Right forelimb (tissue), 1 donor: ENCODE results near the gene CLTRN.
"Not testable (repeated sequence)": the region's sequence is repeated elsewhere in the genome, so short reads cannot be mapped to it uniquely, and the experiment has no call there.

Experiments used
- DNase-seq: peaks from one replicate; pipeline ENCODE4 v3.0.0-alpha.2; 2018

Gene CLTRN, protein sequence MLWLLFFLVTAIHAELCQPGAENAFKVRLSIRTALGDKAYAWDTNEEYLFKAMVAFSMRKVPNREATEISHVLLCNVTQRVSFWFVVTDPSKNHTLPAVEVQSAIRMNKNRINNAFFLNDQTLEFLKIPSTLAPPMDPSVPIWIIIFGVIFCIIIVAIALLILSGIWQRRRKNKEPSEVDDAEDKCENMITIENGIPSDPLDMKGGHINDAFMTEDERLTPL

DNA sequence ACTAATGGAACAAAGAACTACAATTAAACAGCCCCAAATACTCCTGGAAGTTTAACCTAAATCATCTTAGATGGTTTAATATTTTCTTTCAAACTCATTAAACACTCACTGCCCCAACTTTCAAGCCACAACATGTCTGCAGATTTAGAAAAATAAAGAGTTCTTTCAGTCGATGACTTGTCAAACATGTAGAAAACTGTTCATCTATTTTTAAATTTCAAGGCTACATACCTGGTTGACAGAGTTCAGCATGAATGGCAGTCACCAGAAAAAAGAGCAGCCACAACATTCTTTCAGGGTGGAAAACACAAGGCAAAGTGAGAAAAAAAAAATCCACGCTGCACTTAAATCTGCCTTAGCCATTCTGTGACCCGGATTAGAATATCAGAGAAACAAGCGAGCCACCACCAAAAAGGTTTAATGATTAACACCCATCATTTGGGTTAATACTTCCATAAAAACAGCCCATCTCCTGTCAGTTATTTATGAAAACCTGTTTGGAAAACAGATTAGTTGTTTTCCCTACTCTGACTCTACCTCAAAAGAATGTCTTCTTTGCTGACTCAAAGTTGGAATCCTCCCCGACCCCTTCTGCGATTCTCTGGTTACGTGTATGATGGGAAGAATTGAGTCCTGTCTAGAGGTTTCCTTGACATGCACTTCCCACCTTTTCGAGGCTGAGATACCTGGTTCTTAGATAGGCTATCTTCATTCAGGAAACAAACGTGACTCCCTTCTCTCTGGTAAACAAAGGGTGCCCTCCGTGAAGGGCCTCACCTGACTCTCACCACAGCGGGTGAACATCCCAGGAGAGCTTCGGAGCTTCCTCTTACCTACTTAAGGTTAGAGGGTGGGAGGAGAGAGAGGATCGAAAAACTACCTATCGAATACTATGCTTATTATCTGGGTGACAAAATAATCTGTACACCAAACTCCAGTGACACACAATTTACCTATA lies at the start of gene CLTRN:
CLTRN (minus strand) TSS at position 319 of the 958 bp plus-strand sequence; CDS start at position 289, 30 bp downstream.
- DNase-seq = no peak

DNA sequence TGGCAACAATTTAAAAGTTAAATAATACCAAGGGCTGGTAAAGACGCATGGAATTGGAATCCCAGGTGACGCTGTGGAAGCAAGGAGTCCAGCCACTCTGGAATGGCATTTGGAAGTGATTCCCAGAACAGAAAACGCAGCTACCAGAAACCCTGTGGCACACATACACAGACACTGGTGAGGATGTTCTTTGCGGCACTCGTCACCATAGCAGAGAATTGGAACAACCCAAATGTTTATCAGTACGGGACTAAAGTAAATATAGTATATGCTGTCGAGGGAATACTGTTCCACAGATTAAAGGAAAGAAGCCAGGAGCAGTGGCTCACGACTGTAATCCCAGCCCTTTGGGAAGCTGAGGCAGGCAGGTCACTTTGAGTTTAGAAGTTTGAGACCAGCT lies 39.7 kb upstream of the CLTRN start:
- DNase-seq = not testable (repeated sequence)

DNA sequence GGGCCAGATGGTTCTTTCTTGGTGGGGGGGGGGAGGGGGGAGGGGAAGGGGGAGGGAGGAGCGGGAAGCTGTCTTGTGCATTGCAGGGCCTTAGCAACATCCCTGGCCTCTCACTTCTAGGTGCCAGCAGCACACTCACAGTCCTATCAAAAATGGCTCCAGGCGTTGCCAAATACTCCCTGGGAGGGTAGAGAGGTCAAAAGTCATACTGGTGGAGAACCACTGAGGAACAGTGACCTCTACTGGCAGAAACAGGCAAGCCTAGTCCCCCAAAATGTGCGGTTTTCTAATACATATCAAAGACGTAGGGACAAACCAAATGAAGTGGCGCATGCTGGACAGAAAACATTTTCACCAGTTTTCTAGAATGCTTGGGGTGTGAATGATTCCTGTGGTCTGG lies 39.2 kb upstream of the CLTRN start:
- not testable (repeated sequence) for DNase-seq

DNA sequence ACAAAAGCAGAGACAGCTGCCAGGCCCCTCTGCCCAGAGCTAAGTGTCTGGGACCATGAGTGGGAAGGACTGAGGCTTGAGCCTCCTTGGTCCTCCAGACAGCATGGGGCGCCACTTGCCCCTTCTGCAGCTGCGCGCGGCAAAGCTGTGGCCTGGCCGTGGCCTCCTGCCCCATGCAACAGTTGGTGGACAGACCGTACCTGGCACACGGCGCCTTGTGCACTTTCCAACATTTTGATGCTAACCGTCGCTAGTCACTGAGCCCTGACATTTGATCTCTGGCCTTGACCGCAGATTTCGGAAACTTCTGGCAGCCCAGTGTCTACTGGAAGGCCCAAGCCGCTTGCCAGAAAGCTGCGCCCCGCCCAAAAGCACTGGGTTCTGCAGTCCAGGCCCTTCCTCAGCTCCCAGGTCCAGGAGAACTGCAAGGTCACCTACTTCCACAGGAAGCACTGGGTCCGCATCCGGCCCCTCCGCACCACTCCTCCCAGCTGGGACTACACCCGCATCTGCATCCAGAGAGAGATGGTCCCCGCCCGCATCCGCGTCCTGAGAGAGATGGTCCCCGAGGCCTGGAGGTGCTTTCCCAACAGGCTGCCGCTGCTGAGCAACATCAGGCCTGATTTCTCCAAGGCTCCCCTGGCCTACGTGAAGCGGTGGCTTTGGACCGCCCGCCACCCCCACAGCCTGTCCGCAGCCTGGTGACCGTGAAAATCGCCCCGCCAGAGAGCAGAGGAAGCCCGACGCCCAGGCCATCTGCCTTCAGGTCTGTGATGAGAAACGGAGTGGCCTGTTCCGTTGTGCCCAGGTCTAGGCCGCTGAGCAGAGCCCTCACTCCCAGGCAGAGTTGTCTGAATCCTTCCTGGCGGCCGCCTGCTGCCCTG lies 38.1 kb upstream of the CLTRN start:
- no peak for DNase-seq

DNA sequence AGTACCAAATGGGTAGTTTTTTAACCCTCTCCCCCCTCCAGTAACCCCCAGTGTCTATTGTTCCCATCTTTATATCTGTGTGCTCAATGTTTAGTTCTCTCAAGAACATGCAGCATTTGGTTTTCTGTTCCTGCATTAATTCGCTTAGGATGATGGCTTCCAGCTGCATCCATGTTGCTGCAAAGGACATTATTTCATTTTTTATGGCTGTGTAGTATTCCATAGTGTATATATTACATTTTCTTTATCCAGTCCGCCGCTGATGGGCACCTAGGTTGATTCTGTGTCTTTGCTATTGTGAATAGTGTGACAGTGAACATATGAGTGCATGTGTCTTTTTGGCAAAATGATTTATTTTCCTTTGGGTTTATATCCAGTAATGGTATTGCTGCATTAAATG lies 31.9 kb upstream of the CLTRN start:
- no peak for DNase-seq

DNA sequence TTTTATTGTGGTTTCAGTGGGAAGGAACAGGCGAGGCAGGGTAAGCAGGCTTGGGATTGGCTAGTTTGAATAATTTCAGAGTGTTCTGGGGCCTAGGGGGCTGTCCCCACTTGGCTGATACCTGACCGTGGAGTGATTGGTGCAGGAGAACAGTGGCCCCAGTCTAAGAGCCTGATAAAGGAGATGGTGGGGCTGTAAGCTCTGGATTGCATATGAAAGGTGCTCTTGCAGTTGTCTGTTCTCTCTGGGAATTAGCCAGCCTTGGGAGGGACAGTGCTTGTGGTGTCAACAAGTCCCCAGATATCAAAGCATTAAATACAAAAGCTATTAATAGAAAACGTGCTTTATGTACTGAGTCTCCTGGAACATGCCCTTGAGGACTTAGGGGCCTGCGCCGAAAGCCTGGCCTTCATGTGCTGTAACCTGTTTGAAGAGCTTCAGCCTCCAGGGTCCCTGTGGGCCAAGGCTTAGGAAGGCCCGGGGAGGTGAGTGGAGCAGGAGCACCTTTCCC lies 30.4 kb upstream of the CLTRN start:
- no peak for DNase-seq

DNA sequence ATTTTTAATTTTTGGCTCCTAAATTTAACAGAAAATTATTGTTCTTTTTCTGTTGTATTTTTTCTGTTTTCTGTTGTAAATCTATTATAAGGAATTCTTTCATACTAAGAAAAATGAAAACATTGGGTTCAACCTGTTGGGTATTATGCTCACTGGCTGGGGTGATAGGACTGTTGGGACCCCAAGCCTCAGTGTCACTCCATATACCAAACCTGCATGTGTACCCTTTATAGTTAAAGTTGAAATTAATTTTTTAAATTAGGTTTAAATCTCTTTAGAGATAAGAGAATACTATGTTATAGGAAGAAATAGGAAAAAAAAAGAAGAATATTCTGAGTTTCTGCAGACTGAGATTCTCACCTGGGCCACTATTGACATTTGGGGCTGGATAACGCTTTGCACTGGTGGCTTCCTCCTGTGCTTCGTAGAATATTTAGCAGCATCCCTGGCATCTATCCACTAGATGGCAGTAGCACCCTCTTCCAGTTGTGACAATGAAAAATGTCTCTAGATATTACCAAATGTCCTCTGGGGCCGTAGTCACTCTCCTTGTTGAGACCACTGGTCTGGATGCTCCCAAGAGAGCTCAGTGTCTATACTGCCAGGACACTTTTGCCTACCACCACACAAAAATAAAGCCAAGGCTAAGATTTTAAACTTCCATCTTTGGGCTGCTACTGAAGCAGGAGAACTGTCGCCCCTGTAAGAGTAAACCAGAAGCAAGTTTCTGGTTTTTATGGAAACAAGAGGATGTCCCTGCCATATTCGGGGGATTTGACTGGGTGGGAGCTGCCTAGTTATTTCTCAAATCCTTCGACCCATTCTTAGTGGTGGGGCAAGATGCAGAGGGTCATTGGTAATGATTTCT lies 22.4 kb upstream of the CLTRN start:
- DNase-seq = no peak

DNA sequence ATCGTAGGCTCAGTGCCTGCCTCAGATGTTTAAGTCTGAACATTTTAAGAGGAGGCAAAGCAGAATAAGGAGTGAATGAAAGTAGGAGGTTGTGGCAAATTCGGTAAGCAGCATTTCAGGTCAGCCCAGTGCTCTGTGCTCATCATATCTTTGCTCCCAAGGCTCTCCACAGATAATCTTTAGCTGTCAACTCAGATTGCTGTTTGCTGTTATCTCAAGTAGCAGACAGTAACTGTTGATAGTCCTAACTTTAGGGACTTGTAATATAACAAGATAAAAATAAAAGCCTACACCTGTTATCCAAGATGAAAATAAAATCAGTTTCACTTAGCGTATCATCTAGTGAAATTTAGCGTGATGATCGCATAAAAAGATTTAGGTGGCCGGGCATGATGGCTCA lies 18.6 kb upstream of the CLTRN start:
- no peak for DNase-seq

DNA sequence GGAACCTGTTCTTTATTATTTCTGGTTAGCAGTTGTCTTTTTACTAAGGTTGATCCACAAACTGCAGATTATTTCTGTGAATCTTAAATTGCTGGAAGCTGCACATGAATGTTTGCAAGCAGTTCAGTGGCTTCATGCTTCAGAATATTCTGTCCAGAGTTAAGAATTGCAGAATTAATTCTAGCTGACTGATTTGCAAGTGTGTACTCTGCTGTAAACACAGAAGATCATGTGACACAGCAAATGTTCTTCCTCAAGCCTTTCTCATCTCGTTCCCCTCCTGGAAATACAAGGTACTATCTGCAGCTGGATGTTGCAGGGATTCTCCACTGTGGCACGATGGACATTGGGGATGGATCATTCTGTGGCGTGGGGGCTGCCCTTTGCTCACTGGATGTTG lies 16.8 kb upstream of the CLTRN start:
- DNase-seq = no peak

DNA sequence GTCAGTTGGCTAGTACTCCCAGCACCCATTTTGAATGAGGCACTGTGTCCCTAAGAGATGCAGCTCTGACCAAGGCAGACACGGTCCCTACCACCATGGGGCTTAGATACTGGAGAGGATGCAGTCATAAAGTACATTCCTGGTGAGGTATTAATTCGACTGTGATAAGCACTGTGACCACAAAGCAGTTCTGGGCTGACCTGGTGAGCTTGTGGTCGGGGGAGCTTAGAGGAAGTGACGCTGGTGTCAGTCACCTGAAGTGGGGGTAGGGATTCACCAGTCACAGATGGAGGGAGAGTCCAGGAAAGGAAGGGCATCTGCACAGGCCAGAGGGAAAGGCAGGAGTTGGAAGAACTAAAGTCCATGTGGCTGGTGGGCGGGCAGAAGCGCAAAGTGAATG lies 15.8 kb upstream of the CLTRN start:
- no peak for DNase-seq

GRCh38 chrX:15679246-15679645 lies 14.6 kb upstream of the CLTRN start:
- no peak for DNase-seq

DNA sequence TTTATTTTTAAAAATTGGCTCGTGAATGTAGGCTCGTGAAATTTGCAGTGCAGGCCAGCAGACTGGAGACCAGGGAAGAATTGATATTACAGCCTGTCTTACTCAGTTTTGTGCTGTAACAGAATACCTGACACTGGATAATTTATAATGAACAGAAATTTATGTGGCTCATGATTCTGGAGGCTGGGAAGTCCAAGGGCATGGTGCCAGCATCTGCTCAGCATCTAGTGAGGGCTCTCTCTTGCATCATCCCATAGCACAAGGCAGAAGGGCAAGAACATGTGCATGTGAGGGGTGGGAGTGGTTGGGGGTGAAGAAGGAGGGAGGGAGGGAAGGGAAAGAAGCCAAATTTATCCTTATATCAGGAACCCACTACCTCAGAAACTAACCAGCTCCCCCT lies 13.7 kb upstream of the CLTRN start:
- DNase-seq = no peak

- DNase-seq = no peak
These were observed 12.3 kb upstream of the CLTRN start for GRCh38 chrX:15676886-15677285.

DNA sequence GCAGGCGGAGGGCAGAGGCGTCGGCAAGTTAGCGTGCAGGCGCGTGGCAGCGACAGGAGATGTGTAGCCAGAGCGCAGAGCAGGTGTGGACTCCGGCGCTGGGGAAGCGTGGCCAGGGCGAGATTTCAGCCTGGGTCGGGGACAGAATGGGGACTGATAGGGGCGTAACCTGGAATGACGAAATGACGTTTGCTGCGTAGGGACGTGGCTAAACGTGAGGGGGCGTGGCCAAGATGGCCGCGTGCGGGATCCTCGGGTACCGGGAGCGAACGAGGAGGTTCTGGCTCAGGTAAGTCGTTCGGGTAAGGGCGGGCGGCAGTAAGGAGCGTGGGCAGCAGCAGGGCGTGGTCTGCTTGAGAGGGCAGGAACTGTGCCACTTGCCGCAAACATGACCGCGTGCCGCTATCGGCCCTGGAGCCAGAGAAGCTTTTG lies 10.9 kb upstream of the CLTRN start:
- peak; percentile 93 for DNase-seq

- DNase-seq = peak; percentile 90
These were observed 10.4 kb upstream of the CLTRN start for GRCh38 chrX:15674841-15675489.

- no peak for DNase-seq
These were observed 9.9 kb upstream of the CLTRN start for GRCh38 chrX:15674514-15674840.

DNA sequence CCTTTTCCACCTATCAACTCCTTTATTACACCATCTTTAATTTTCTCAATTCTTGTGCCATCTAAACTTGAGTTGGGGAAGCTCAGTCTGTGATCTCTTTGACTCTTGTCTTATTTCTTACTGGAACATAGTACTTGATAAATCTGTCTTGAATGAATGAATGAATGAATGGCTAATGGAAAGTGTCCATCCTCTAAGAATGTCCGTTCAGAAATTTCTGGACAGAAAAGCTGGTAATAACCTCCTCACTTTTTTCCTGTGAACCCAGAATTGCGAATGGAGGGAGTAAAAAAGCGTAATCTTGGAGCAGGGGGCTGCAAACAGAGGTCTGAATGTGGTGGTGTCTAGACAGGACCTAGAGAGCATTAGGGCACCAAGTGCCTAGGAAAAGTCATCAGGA lies 9.4 kb upstream of the CLTRN start:
- DNase-seq = no peak

DNA sequence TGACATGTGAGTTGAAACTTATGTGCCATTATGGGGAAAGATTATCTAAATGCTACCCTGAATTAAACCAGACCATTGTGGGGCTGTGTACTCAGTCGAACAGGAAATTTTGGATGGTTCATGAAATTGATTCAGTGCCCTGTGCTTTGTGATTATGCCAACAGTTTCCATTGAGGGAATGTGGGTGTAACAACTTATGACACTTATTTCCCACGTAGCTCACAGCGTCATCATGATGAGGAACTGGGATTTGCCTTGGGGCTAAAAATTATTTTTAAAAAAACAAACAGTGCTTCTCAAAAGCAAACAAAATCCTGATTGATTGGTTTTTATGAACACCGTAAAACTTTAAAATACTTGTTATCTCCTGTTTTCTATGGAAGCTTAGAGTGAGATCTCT lies 8.3 kb upstream of the CLTRN start:
- no peak for DNase-seq

DNA sequence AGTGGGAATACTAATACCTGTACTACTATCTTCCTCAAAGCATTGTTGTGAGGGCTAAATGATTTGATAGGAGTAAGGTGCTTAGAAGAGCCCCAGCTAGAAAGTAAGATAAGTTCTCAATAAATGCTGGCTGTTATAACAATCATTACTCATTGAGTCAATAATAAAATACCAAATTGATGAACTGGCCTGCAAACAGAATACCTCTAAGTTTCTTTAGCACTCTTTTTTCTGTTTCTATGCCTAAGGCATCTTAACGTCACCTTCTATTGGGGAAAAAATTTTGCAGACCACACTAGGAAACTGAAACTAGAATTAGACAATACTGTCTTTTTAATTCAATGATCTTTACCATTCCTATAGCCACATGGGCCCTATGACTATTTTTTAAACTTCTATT lies 1.2 kb downstream of the CLTRN start:
- no peak for DNase-seq

- DNase-seq = not testable (repeated sequence)
These were observed 9.8 kb downstream of the CLTRN start for GRCh38 chrX:15654804-15655203.

GRCh38 chrX:15653961-15654360 lies 10.6 kb downstream of the CLTRN start:
- no peak for DNase-seq

DNA sequence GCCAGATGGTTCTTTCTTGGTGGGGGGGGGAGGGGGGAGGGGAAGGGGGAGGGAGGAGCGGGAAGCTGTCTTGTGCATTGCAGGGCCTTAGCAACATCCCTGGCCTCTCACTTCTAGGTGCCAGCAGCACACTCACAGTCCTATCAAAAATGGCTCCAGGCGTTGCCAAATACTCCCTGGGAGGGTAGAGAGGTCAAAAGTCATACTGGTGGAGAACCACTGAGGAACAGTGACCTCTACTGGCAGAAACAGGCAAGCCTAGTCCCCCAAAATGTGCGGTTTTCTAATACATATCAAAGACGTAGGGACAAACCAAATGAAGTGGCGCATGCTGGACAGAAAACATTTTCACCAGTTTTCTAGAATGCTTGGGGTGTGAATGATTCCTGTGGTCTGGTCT lies 17.1 kb downstream of the CLTRN start:
- not testable (repeated sequence) for DNase-seq
